ES-I3 (cell line): ENCODE results near the gene SCPEP1.

Experiments
- H3K36me3 ChIP-seq: 2 replicates; pipeline ENCODE4 v1.6.1; 2013; ENCODE audit warnings: mild to moderate bottlenecking, low read length, control low read depth, moderate library complexity; ENCODE audit not compliant: insufficient read depth
- H3K4me1 ChIP-seq: 2 replicates; pipeline ENCODE4 v1.6.1; 2013; ENCODE audit warnings: mild to moderate bottlenecking, control low read depth, low read length; ENCODE audit not compliant: insufficient read depth
- H3K9ac ChIP-seq: 2 replicates; pipeline ENCODE4 v1.6.1; 2013; ENCODE audit warnings: low read depth, mild to moderate bottlenecking, low read length, moderate library complexity
- H3K9me3 ChIP-seq: 2 replicates; pipeline ENCODE4 v1.6.1; 2013; ENCODE audit warnings: mild to moderate bottlenecking, low read length, moderate library complexity; ENCODE audit not compliant: control insufficient read depth, insufficient read depth

Gene SCPEP1

DNA sequence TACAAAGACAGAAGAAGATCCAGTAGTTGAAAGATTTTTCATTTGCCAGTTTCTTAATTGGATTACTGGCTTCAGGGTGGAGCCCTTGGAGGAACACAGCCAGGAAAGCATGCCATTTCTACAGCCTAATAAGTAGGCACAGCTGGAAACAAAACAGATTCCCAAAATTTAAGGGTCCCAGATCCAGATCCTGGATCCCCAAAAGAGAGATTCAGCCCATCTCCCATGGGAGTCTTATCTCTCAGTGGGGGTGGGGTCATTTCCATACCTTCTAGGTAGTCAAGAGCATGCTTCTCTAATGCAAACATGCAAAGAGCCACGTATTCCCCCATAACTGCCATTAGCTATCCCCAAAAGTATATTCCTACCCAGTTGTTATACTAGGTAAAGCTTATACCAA is 49.9 kb downstream of the SCPEP1 start:
- no peaks in the 10 kb centered on the region for H3K36me3 ChIP-seq
- peaks cover 27% of the 10 kb centered on the region for H3K9me3 ChIP-seq
- H3K9ac ChIP-seq, result no peak overlapping the region
- H3K4me1 ChIP-seq, result no peaks in the 10 kb centered on the region

DNA sequence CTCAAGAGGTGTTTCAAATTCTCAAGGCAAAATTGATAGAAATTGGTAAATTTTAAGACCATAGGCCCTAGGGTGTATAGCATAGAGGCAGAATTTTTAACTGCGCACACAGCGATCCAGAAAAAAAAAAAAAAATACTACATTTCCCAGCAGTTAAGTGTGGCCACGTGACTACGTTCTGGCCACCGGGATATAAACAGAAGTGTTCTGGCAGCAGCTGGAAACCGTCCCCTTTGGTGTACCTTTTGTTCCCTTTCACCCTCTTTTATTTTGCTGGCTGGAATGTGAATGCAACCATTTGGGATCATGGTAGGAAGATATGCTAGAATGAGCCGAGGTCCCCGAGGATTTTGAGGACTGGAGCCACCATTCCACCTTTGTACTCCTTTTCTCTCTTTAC is 54.4 kb downstream of the SCPEP1 start:
- Histone ChIP-seq H3K36me3 (no peaks in the 10 kb centered on the region), H3K9ac (no peak overlapping the region), H3K4me1 (no peaks in the 10 kb centered on the region), H3K9me3 (peaks cover 15% of the 10 kb centered on the region)

GRCh38 chr17:57033296-57033695 is 55.4 kb downstream of the SCPEP1 start:
- Histone ChIP-seq H3K4me1 (no peaks in the 10 kb centered on the region), H3K9ac (no peak overlapping the region), H3K36me3 (no peaks in the 10 kb centered on the region), H3K9me3 (peaks cover 7% of the 10 kb centered on the region)

- no peaks in the 10 kb centered on the region for H3K9me3 ChIP-seq
- no peaks in the 10 kb centered on the region for H3K4me1 ChIP-seq
- H3K9ac ChIP-seq, result no peak overlapping the region
- no peaks in the 10 kb centered on the region for H3K36me3 ChIP-seq
Observed at GRCh38 chr17:57034807-57035754, 57.1 kb downstream of the SCPEP1 start.

GRCh38 chr17:57035971-57036481 is 58.1 kb downstream of the SCPEP1 start:
- Histone ChIP-seq H3K4me1 (no peaks in the 10 kb centered on the region), H3K36me3 (no peaks in the 10 kb centered on the region), H3K9me3 (no peaks in the 10 kb centered on the region), H3K9ac (no peak overlapping the region)

- Histone ChIP-seq H3K9me3 (no peaks in the 10 kb centered on the region), H3K36me3 (no peaks in the 10 kb centered on the region), H3K4me1 (no peaks in the 10 kb centered on the region), H3K9ac (no peak overlapping the region)
Observed at GRCh38 chr17:57037411-57037810, 59.5 kb downstream of the SCPEP1 start.

- Histone ChIP-seq H3K36me3 (no peaks in the 10 kb centered on the region), H3K9ac (no peak overlapping the region), H3K4me1 (no peaks in the 10 kb centered on the region), H3K9me3 (no peaks in the 10 kb centered on the region)
Observed at GRCh38 chr17:57038486-57038885, 60.6 kb downstream of the SCPEP1 start.

DNA sequence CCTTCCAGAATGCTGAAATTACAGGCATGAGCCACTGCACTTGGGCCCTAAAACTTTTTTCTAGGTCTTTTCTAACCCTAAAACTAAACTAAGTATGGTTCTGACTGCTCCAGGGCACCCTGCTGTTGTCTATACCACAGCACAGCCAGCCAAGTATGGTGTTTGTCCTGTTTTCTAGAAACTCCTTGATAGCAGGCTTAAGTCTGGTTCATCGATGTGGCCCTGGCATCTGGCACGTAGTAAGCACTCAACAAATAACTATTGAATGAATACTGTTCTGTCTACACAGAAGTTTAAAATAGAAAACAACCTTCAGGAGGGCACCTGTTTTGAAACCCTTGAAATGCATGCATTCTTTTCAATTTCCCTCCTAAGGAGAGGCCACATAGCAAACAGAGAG is 62.6 kb downstream of the SCPEP1 start:
- no peak overlapping the region for H3K9ac ChIP-seq
- no peaks in the 10 kb centered on the region for H3K36me3 ChIP-seq
- no peaks in the 10 kb centered on the region for H3K9me3 ChIP-seq
- H3K4me1 ChIP-seq, result no peaks in the 10 kb centered on the region

DNA sequence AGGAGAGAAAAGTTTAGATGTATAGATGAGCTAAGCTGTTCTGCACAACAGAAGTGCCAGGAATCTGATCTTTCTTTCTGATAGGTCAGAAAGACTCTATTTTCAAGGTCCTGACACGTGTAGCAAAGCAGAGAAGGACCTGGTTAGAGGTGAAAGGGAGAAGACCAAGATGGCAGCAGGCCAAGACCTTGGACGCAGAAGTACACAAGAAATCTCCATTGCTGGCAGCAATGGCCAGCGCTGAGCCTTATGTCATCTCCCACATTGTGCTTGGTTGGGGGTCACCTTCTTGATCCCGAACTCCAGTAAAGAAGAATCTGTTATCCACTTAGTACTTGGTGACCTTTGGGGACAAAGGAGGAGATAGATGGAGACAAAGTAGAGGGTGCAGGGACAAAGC is 65.3 kb downstream of the SCPEP1 start:
- Histone ChIP-seq H3K36me3 (no peaks in the 10 kb centered on the region), H3K9ac (no peak overlapping the region), H3K9me3 (no peaks in the 10 kb centered on the region), H3K4me1 (no peaks in the 10 kb centered on the region)

DNA sequence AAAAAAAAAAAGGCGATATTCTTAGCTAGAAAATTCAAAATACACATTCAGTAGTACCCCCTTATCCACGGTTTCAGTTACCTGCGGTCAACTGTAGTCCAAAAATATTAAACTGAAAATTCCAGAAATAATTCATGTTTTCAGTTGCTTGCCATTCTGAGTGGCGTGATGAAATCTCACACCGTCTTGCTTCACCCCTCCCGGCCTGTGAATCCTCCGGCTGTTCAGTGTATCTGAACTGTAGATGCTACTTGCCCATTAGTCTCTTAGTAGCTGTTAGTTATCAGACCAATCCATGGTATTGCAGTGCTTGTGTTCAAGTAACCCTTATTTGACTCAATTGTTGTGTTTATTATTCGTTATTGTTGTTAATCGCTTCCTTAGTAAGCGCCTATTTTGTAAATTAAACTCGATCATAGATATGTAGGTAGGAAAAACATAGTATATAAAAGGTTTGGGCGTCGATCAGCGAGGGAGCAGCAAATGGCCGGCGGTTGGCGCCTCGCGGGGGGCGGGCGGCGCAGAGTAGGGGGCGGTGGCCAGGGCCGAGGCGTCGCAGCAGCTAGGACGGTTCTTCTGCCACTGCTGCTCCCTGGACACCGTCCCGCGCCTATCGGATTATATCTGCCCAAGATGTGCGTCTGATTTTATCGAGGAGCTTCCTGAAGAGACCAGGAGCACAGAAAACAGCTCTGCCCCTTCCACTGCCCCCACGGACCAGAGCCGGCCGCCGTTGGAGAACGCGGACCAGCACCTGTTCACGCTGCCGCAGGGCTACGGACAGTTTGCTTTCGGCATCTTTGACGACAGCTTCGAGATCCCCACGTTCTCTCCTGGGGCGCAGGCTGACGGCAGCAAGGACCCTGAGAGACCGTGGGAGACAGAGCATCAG is 67.3 kb downstream of the SCPEP1 start:
- Histone ChIP-seq H3K9me3 (no peaks in the 10 kb centered on the region), H3K36me3 (no peaks in the 10 kb centered on the region), H3K4me1 (no peaks in the 10 kb centered on the region; the same call in 1 of the 2 replicates), H3K9ac (no peak overlapping the region)

GRCh38 chr17:57045868-57046704 is 68.2 kb downstream of the SCPEP1 start:
- H3K36me3 ChIP-seq, result no peaks in the 10 kb centered on the region
- H3K4me1 ChIP-seq, result no peaks in the 10 kb centered on the region; the same call in 1 of the 2 replicates
- no peak overlapping the region for H3K9ac ChIP-seq
- no peaks in the 10 kb centered on the region for H3K9me3 ChIP-seq

GRCh38 chr17:57046749-57047148 is 68.8 kb downstream of the SCPEP1 start:
- Histone ChIP-seq H3K9me3 (no peaks in the 10 kb centered on the region), H3K36me3 (no peaks in the 10 kb centered on the region), H3K9ac (no peak overlapping the region), H3K4me1 (peaks cover 3% of the 10 kb centered on the region)

DNA sequence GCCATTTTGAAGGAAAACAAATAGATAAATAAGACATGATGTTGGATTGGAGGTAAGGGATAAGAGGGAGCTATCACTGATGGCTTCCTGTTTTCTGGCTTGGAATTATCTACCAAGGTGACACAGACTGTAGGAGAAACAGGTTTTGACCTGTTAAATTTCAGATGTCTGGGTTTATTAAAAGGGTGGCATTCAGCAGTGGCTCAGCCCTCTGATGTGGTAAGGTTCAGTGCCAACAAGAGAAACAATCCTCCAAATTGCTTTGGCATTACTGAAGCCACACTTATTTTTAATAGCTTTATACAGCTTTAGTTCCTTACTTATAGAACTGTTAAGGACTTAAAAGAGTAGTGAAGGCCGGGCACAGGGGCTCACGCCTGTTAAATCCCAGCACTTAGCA is 70.2 kb downstream of the SCPEP1 start:
- no peaks in the 10 kb centered on the region for H3K9me3 ChIP-seq
- H3K4me1 ChIP-seq, result peaks cover 6% of the 10 kb centered on the region
- H3K9ac ChIP-seq, result no peak overlapping the region
- H3K36me3 ChIP-seq, result no peaks in the 10 kb centered on the region

GRCh38 chr17:57050306-57050705 is 72.4 kb downstream of the SCPEP1 start:
- Histone ChIP-seq H3K9ac (no peak overlapping the region), H3K9me3 (no peaks in the 10 kb centered on the region), H3K36me3 (no peaks in the 10 kb centered on the region), H3K4me1 (peaks cover 11% of the 10 kb centered on the region)
